GM12891 (cell line): ENCODE data around the gene STX17.

Experiments used
- PAX5 ChIP-seq: IDR thresholded peaks from 2 replicates; pipeline ENCODE4 v1.6.1; 2011; ENCODE audit warnings: low read length, moderate library complexity, mild to moderate bottlenecking; ENCODE audit not compliant: insufficient read depth, severe bottlenecking
- POLR2A ChIP-seq: IDR thresholded peaks from 2 replicates; pipeline ENCODE4 v1.6.1; 2011; ENCODE audit warnings: low read depth, low read length, control low read depth
- POLR2AphosphoS5 ChIP-seq: IDR thresholded peaks from 2 replicates; pipeline ENCODE4 v1.6.1; 2011; ENCODE audit warnings: low read depth, low read length, control low read depth
- SPI1 ChIP-seq: IDR thresholded peaks from 2 replicates; pipeline ENCODE4 v1.6.1; 2011; ENCODE audit warnings: low read depth, low read length, control low read depth
- TAF1 ChIP-seq: IDR thresholded peaks from 2 replicates; pipeline ENCODE4 v1.6.1; 2011; ENCODE audit warnings: low read depth, low read length, control low read depth

DNA sequence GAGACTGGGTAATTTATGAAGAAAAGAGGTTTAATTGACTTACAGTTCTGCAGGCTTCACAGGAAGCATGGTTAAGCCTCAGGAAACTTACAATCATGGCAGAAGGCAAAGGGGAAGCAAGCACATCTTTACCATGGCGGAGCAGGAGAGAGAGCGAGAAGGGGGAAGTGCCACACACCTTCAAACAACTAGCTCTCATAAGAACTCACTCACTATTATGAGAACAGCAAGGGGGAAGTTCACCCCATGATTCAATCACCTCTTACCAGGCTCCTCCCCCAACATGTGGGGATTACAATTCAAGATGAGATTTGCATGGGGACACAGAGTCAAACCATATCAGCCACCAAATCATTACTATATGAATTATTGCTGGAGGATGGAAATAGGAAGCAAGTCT, 30.3 kb upstream of the STX17 start:
- TF ChIP-seq POLR2A (no peak), POLR2AphosphoS5 (no peak), TAF1 (no peak), PAX5 (no peak), SPI1 (peak; percentile 56)
